H1 (cell line): ENCODE results near the gene TXNDC8. TPM values are rescaled to one million over a fixed set of nuclear protein-coding genes. Genes with fewer than 3 reads are reported as not detected.

ENCODE experiments used
- CTCF ChIA-PET: fragments of 300-600 bp; sonication (Branson Sonifier 250); formaldehyde crosslinking; loops from one replicate; lab custom pipeline; 2021; ENCODE audit not compliant: partially characterized antibody; lab: Charles Lee
- POLR2A ChIA-PET: fragments of 300-600 bp; sonication (Branson Sonifier 250); formaldehyde crosslinking; loops from one replicate; lab custom pipeline; 2021; ENCODE audit warnings: inconsistent platforms; ENCODE audit not compliant: partially characterized antibody; lab: Charles Lee
- DNase-seq, 2 experiments: peaks; one replicate each; pipeline versions ENCODE4 v3.0.0 to v3.0.0-alpha.2; 2010 to 2022; ENCODE audit warnings: low spot score in 2 of 2, low read depth in 1 of 2, mixed read lengths in 1 of 2
- FAIRE-seq: peaks from 2 replicates; lab custom pipeline; 2011; peaks lifted over from hg19 to GRCh38; lab: Jason Lieb, UNC
- H2AFZ ChIP-seq: 2 replicates; pipeline ENCODE4 v1.8.1; 2012; ENCODE audit warnings: low read length, inconsistent platforms
- H2AK5ac ChIP-seq: 2 replicates; pipeline ENCODE4 v1.6.1; 2013; ENCODE audit warnings: low read depth, low read length
- H2BK120ac ChIP-seq: replicated peaks from 2 replicates; pipeline ENCODE3; 2013; ENCODE audit warnings: low read depth, low read length, inconsistent platforms
- H2BK12ac ChIP-seq: 2 replicates; pipeline ENCODE4 v1.6.1; 2013; ENCODE audit warnings: low read depth, low read length
- H2BK15ac ChIP-seq: 2 replicates; pipeline ENCODE4 v1.6.1; 2013; ENCODE audit warnings: low read length
- H2BK20ac ChIP-seq: 2 replicates; pipeline ENCODE4 v1.6.1; 2013; ENCODE audit warnings: low read length
- H2BK5ac ChIP-seq: 2 replicates; pipeline ENCODE4 v1.6.1; 2013; ENCODE audit warnings: low read depth, low read length
- H3K14ac ChIP-seq: 2 replicates; pipeline ENCODE4 v1.6.1; 2013; ENCODE audit warnings: inconsistent platforms; ENCODE audit not compliant: insufficient read length
- H3K18ac ChIP-seq: 2 replicates; pipeline ENCODE4 v1.6.1; 2013; ENCODE audit warnings: low read length; ENCODE audit errors: extremely low read depth
- H3K23ac ChIP-seq: 2 replicates; pipeline ENCODE4 v1.6.1; 2013; ENCODE audit warnings: inconsistent platforms; ENCODE audit not compliant: insufficient read length
- H3K23me2 ChIP-seq: 2 replicates; pipeline ENCODE4 v1.6.1; 2013; ENCODE audit warnings: low read depth, low read length
- H3K27ac ChIP-seq: 2 replicates; pipeline ENCODE4 v1.6.1; 2011; ENCODE audit warnings: low read depth, low read length, inconsistent platforms
- H3K27me3 ChIP-seq, 4 experiments: replicated peaks in 1 of 4; 1 replicate in 1 of 4; 2 replicates in 3 of 4; pipeline versions ENCODE4 v1.6.1 to v1.8.1; 2011 to 2013; ENCODE audit warnings: low read length in 3 of 4, mild to moderate bottlenecking in 3 of 4, inconsistent platforms in 2 of 4, mixed read lengths in 2 of 4, moderate library complexity in 1 of 4; ENCODE audit not compliant: control insufficient read depth in 3 of 4, insufficient read depth in 3 of 4; ENCODE audit errors: extremely low read depth in 1 of 4
- H3K36me3 ChIP-seq, 4 experiments: 2 replicates each; pipeline versions ENCODE4 v1.6.1 to v1.8.1; 2011 to 2013; ENCODE audit warnings: mild to moderate bottlenecking in 4 of 4, low read length in 3 of 4, moderate library complexity in 2 of 4, control low read depth in 1 of 4, inconsistent platforms in 1 of 4; ENCODE audit not compliant: insufficient read depth in 4 of 4, control insufficient read depth in 2 of 4
- H3K4ac ChIP-seq: replicated peaks from 2 replicates; pipeline ENCODE3; 2013; ENCODE audit warnings: low read length, low read depth, mixed read lengths, inconsistent platforms; ENCODE audit not compliant: insufficient read length
- H3K4me1 ChIP-seq, 4 experiments: replicated peaks in 1 of 4; 1 replicate in 1 of 4; 2 replicates in 3 of 4; pipeline versions ENCODE4 v1.6.1 to v1.8.1; 2011 to 2013; ENCODE audit warnings: low read length in 3 of 4, inconsistent platforms in 2 of 4, mixed read lengths in 1 of 4; ENCODE audit not compliant: insufficient read depth in 4 of 4, control insufficient read depth in 3 of 4
- H3K4me2 ChIP-seq, 2 experiments: 2 replicates each; pipeline versions ENCODE4 v1.6.1 to v1.8.1; 2011 to 2013; ENCODE audit warnings: low read depth in 2 of 2, low read length in 2 of 2, control low read depth in 1 of 2, inconsistent platforms in 1 of 2, mild to moderate bottlenecking in 1 of 2; ENCODE audit not compliant: insufficient read depth in 1 of 2
- H3K4me3 ChIP-seq, 4 experiments: fragments of 200-600, 300-600 bp in 1 of 4; sonication (generic), shearing (Covaris generic), sonication (Bioruptor Twin) in 1 of 4; 2 replicates each; pipeline versions ENCODE4 v1.5.1 to v1.8.1; 2011 to 2016; ENCODE audit warnings: low read length in 4 of 4, low read depth in 3 of 4, control low read depth in 2 of 4, inconsistent platforms in 2 of 4, mild to moderate bottlenecking in 2 of 4, mixed read lengths in 1 of 4, moderate library complexity in 1 of 4; ENCODE audit not compliant: insufficient read depth in 2 of 4; ENCODE audit errors: extremely low read depth in 1 of 4
- H3K56ac ChIP-seq: replicated peaks from 2 replicates; pipeline ENCODE3; 2013; ENCODE audit warnings: low read depth, mild to moderate bottlenecking, mixed read lengths, low read length, inconsistent platforms; ENCODE audit not compliant: insufficient read length
- H3K79me1 ChIP-seq: 2 replicates; pipeline ENCODE4 v1.6.1; 2013; ENCODE audit warnings: low read depth, low read length, control low read depth
- H3K79me2 ChIP-seq, 2 experiments: 2 replicates each; pipeline versions ENCODE4 v1.6.1 to v1.8.1; 2012 to 2013; ENCODE audit warnings: low read length in 2 of 2, mild to moderate bottlenecking in 2 of 2, inconsistent platforms in 1 of 2; ENCODE audit not compliant: insufficient read depth in 2 of 2, control insufficient read depth in 1 of 2
- H3K9ac ChIP-seq, 4 experiments: replicated peaks in 1 of 4; 1 replicate in 1 of 4; 2 replicates in 3 of 4; pipeline versions ENCODE4 v1.6.1 to v1.8.1; 2011 to 2013; ENCODE audit warnings: low read depth in 3 of 4, low read length in 3 of 4, control low read depth in 2 of 4, mild to moderate bottlenecking in 2 of 4, moderate library complexity in 2 of 4, inconsistent platforms in 1 of 4; ENCODE audit errors: extremely low read depth in 1 of 4
- H3K9me3 ChIP-seq, 2 experiments: 2 replicates each; pipeline versions ENCODE4 v1.6.1 to v1.8.1; 2012 to 2013; ENCODE audit warnings: mild to moderate bottlenecking in 2 of 2, moderate library complexity in 2 of 2, control low read depth in 1 of 2, inconsistent platforms in 1 of 2, low read depth in 1 of 2, low read length in 1 of 2, mixed read lengths in 1 of 2; ENCODE audit not compliant: insufficient read depth in 2 of 2
- H4K20me1 ChIP-seq, 2 experiments: replicated peaks in 1 of 2; 2 replicates each; pipeline versions ENCODE3 to v1.8.1; 2011 to 2013; ENCODE audit warnings: inconsistent platforms in 2 of 2, low read length in 2 of 2, mild to moderate bottlenecking in 1 of 2; ENCODE audit not compliant: insufficient read depth in 2 of 2, control insufficient read depth in 1 of 2
- H4K5ac ChIP-seq: 2 replicates; pipeline ENCODE4 v1.6.1; 2013; ENCODE audit warnings: low read length, low read depth, mixed read lengths, inconsistent platforms; ENCODE audit not compliant: insufficient read length
- H4K8ac ChIP-seq: 2 replicates; pipeline ENCODE4 v1.8.0; 2013; ENCODE audit warnings: mild to moderate bottlenecking, moderate library complexity, low read length, inconsistent platforms; ENCODE audit not compliant: insufficient read depth; ENCODE audit errors: extremely low read depth
- H4K91ac ChIP-seq: replicated peaks from 2 replicates; pipeline ENCODE3; 2013; ENCODE audit warnings: low read length, mixed read lengths, inconsistent platforms; ENCODE audit not compliant: insufficient read length
- CBX5 ChIP-seq: fragments of 300-800, 300-1000 bp; sonication (generic); IDR thresholded peaks from 2 replicates; pipeline ENCODE4 v1.7.1; 2016; ENCODE audit warnings: antibody characterized with exemption, low read length, low read depth
- EGR1 ChIP-seq: IDR thresholded peaks from 2 replicates; pipeline ENCODE4 v1.6.1; 2011; ENCODE audit warnings: low read depth, low read length, borderline replicate concordance
- EP300 ChIP-seq, 2 experiments: IDR thresholded peaks; 1 replicate in 1 of 2; 2 replicates in 1 of 2; pipeline ENCODE4 v1.6.1; 2011 to 2012; ENCODE audit warnings: low read depth in 2 of 2, low read length in 2 of 2, mild to moderate bottlenecking in 2 of 2, borderline replicate concordance in 1 of 2, inconsistent platforms in 1 of 2, moderate library complexity in 1 of 2
- RAD21 ChIP-seq, 2 experiments: IDR thresholded peaks in 1 of 2; conservative IDR thresholded peaks in 1 of 2; 2 replicates each; pipeline ENCODE4 v1.6.1; 2011; ENCODE audit warnings: low read depth in 2 of 2, low read length in 2 of 2, improper control_type of control experiment in 1 of 2, inconsistent platforms in 1 of 2, mild to moderate bottlenecking in 1 of 2, moderate library complexity in 1 of 2
- SIN3A ChIP-seq, 2 experiments: IDR thresholded peaks in 1 of 2; conservative IDR thresholded peaks in 1 of 2; 2 replicates each; pipeline ENCODE4 v1.6.1; 2011 to 2012; ENCODE audit warnings: low read length in 2 of 2, improper control_type of control experiment in 1 of 2, low read depth in 1 of 2, mild to moderate bottlenecking in 1 of 2
- WGBS, 2 experiments: shearing (Covaris generic) in 1 of 2; methylation state at CpG; one replicate each; pipeline versions ENCODE4 v1.1.6 to v1.1.7; 2013 to 2015; ENCODE audit warnings: low lambda C conversion rate in 2 of 2, mixed read lengths in 2 of 2, inconsistent platforms in 1 of 2, low coverage in 1 of 2, missing lambda C conversion rate in 1 of 2; ENCODE audit not compliant: insufficient replicate concordance in 2 of 2, insufficient coverage in 1 of 2, insufficient read length in 1 of 2; ENCODE audit errors: extremely low coverage in 1 of 2, missing lambda C conversion rate in 1 of 2; 5-methylcytosine and 5-hydroxymethylcytosine counted together
- polyA plus RNA-seq, 7 experiments: library from polyadenylated mRNA; depleted of rRNA in 3 of 7; stranded (reverse) in 5 of 7; unstranded in 2 of 7; fragments of >200 nt in 5 of 7; fragments of 200-250 nt in 2 of 7; gene quantifications; 1 replicate in 5 of 7; 2 replicates in 1 of 7; 4 replicates in 1 of 7; pipeline versions ENCODE4 v1.2.1 to v1.2.3, GENCODE V29; 2011 to 2013; ENCODE audit warnings: missing spikeins in 2 of 7, mixed read lengths in 2 of 7
- total RNA-seq: library from RNA; stranded (reverse); fragmentation: NEBNext Ultra II Directional; extraction: Animal tissue kit (Norgen Biotek cat#: 25700); gene quantifications from 2 replicates; pipeline ENCODE4 v1.2.1, GENCODE V29; 2021

The TXNDC8 gene
- total and polyA plus RNA-seq, 2 of the 8 experiments (the other 6 are each of a cell fraction or from before 2014, with no cell fraction given) = not detected

DNA sequence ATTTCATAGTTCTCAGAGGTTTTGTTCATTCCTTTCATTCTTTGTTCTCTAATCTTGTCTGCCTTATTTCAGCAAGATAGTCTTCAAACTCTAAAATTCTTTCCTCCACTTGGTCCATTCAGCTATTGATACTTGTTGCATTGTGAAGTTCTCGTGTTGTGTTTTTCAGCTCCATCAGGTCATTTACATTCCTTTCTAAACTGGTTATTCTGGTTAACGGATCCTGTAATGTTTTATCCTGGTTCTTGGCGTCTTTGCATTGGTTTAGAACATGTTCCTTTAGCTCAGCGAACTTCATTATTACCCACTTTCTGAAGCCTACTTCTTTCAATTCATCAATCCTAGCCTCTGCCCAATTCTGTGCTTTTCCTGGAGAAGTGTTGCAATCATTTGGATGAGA is 45.1 kb upstream of the TXNDC8 start:
- FAIRE-seq = no peak
- POLR2A ChIA-PET = no interaction called here
- H3K23me2 ChIP-seq = no peaks in the 10 kb centered on the region
- H3K56ac ChIP-seq = no peak overlapping the region
- CTCF ChIA-PET = interaction anchor here (1.6 kb wide), 1 partner anchor 42 kb away, joined by 3 read pairs; no protein-coding TSS in a partner anchor
- H4K8ac ChIP-seq = no peak overlapping the region
- no peaks in the 10 kb centered on the region for H4K20me1 ChIP-seq
- DNase-seq = no peak
- no peak overlapping the region for H2BK20ac ChIP-seq
- H3K36me3 ChIP-seq = no peaks in the 10 kb centered on the region
- no peak overlapping the region for H3K4me2 ChIP-seq
- H3K4me3 ChIP-seq = no peak overlapping the region
- H3K9me3 ChIP-seq = no peaks in the 10 kb centered on the region
- H3K27me3 ChIP-seq = no peaks in the 10 kb centered on the region
- H2BK120ac ChIP-seq = no peak overlapping the region
- H4K5ac ChIP-seq = no peak overlapping the region
- WGBS, 2 experiments = 81% methylated on average over 4 of the region's 4 CpGs; no CpG with 5 or more reads in 1 of the 2 experiments
- no peak overlapping the region for H4K91ac ChIP-seq
- H3K27ac ChIP-seq = no peak overlapping the region
- H3K4ac ChIP-seq = no peak overlapping the region
- H2BK5ac ChIP-seq = no peak overlapping the region
- no peaks in the 10 kb centered on the region for H3K4me1 ChIP-seq
- no peak overlapping the region for H3K14ac ChIP-seq
- no peak overlapping the region for H2BK12ac ChIP-seq
- H3K23ac ChIP-seq = no peak overlapping the region
- no peak overlapping the region for H3K18ac ChIP-seq
- no peaks in the 10 kb centered on the region for H3K79me2 ChIP-seq
- H2BK15ac ChIP-seq = no peak overlapping the region
- no peak overlapping the region for H3K9ac ChIP-seq
- no peaks in the 10 kb centered on the region for H3K79me1 ChIP-seq
- H2AFZ ChIP-seq = no peak overlapping the region
- no peak overlapping the region for H2AK5ac ChIP-seq
- TF ChIP-seq SIN3A (conservative IDR thresholded peaks at IDR 0.05 in 1 of 2, IDR thresholded peaks at IDR 0.05 in 1 of 2; ENCODE audit: low read depth in 1 of 2, low read length in 2 of 2) (no peak), CBX5 (no peak), EGR1 (no peak), RAD21 (IDR thresholded peaks at IDR 0.05 in 1 of 2, conservative IDR thresholded peaks at IDR 0.05 in 1 of 2; ENCODE audit: low read depth in 2 of 2, low read length in 2 of 2) (no peak), EP300 (IDR thresholded peaks at IDR 0.05; ENCODE audit: borderline replicate concordance in 1 of 2, low read depth in 2 of 2, low read length in 2 of 2) (no peak)
